Stimulated activated CD4-positive, alpha-beta T cell treated with anti-CD3 and anti-CD28 coated beads, Interleukin-4, amount 100 ng/mL, for 1 hour (primary cell): ENCODE data around the gene KCNRG.
"Not testable (repeated sequence)": the region's sequence is repeated elsewhere in the genome, so short reads cannot be mapped to it uniquely, and the experiment has no call there.

Source experiments
- DNase-seq: peaks from one replicate; pipeline ENCODE4 v3.0.0-alpha.2; 2020

The KCNRG gene, protein sequence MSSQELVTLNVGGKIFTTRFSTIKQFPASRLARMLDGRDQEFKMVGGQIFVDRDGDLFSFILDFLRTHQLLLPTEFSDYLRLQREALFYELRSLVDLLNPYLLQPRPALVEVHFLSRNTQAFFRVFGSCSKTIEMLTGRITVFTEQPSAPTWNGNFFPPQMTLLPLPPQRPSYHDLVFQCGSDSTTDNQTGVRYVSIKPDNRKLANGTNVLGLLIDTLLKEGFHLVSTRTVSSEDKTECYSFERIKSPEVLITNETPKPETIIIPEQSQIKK

GRCh38 chr13:50015258-50015657 is at the start of gene KCNRG:
Gene KCNRG, plus strand, starts transcription at chr13:50015444. Its CDS starts 50 bp downstream, at chr13:50015494.
- no peak for DNase-seq

GRCh38 chr13:49967456-49967855 is 47.8 kb upstream of the KCNRG start:
- no peak for DNase-seq

DNA sequence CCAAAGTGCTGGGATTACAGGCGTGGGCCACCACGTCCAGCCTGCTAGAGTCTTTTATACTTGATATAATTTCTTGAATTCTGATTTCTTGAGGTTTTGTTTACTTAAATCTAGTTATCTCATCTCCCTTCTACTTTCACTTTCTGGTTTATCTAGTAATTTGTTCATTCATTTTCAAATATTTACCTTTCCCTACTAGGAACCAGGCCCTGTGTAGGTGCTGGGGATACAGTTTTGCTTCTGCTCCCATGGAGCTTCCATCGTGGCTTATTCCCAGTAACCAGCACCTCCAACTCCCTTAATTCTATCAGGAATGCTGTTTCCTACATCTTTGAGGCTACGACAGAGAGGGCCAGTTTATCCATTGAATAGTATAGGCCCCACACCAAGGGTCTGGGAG is 42.5 kb upstream of the KCNRG start:
- no peak for DNase-seq

GRCh38 chr13:49975826-49976225 is 39.4 kb upstream of the KCNRG start:
- DNase-seq: no peak

DNA sequence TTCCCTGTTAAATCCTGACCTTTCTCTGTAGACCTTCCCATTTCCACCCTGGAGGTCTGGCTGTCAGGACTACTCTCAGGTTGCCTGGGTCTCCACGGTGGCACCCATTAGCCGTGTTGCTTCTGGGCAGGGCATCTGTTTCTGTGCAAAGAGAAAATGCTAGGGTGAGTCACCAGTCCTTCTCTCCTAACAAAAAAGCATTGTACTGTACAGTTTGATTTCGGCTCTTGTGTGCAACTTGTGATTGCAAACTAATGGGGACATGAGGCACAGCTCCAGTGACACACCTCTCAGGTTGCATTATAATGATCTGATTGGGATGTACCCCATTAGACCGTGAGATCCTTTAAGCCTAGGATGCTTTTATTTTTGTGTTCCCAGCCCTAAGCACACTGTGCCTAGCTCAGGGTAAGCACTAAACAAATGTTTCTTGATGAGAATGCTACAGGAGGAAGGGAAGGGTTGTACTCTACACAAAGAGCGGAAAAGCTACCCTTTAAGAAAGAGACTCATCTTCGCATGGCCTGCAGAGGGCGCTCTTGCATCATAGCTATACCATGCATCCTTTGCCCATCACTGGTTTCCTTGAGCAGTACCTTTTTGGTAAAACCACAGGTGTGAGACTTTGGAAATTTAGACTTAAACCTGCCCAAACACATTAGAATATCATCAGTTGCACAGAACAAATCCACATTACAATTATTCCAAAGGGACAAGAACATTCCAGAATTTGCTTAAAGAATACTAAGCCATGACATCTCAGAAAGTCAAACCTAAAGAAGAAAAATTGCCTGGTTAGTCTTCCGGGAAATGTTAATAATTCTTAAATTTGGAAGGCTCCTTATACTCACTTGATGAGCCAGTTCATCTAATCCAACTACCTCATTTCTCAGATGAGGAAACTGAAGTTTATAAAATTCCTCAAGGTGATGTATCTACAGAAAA is 38.7 kb upstream of the KCNRG start:
- peak; percentile 79 for DNase-seq

DNA sequence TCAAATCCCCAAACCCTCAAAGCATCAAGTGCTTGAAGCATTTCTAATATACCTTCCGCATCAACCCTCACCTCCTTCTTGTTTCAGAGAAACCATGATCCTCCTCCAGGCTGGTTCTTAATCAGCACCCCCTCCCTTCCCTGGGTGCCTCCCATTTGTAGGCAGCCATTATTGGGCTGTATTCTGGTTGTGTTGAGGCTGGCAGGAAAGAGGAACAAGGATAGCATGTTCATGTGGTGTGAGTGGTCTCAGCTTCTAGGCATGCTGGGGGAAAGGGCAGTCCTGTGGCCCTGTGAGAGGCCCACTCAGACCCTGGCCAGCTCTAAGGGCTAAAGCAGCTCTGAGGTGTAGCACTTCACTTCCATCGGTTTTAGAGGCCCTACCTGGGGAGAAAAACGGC is 37.3 kb upstream of the KCNRG start:
- DNase-seq: no peak

- no peak for DNase-seq
These were observed 35.0 kb upstream of the KCNRG start for GRCh38 chr13:49980266-49980665.

DNA sequence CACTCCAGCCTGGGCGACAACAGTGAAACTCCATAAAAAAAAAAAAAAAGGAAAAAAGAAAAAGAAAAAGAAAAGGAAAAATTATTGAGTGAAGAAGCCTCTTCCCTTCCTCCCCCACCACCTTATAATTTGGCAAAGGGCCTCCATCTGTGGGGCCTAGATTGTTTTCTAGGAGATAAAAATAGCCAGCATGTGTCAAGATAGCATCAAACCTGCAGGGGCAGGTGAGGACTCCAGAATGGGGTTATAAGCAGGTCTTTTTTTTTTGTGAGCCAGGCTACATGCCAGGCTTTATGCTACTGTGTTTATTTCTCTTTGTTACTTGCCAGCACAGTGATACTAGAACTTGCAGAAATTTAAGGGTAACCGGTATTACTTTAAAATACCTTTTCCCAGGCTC is 30.1 kb upstream of the KCNRG start:
- no peak for DNase-seq

- DNase-seq: no peak
These were observed 28.8 kb upstream of the KCNRG start for GRCh38 chr13:49986471-49986870.

- DNase-seq: not testable (repeated sequence)
These were observed 24.6 kb upstream of the KCNRG start for GRCh38 chr13:49990612-49991011.

DNA sequence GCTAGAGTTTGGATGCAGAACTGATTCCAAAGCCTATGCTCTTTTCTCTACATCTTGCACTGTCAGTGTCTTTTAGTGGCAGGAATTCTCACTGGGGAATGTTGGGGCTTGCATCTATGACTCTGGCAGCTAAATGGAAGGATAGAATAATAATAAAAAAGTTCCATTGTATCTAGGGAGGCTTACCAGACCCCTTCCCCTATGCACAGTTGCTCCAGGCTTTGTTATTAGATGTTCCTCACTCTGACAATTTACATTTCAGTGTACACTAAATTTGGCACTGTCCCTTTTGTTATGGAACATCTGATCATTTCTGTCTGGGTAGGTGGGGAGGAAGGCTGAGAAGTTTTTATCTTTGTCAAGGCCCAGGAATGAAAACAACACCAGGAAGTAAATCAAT is 22.1 kb upstream of the KCNRG start:
- DNase-seq: no peak

GRCh38 chr13:49993666-49994065 is 21.6 kb upstream of the KCNRG start:
- no peak for DNase-seq

- DNase-seq: no peak
These were observed 19.6 kb upstream of the KCNRG start for GRCh38 chr13:49995625-49996101.

DNA sequence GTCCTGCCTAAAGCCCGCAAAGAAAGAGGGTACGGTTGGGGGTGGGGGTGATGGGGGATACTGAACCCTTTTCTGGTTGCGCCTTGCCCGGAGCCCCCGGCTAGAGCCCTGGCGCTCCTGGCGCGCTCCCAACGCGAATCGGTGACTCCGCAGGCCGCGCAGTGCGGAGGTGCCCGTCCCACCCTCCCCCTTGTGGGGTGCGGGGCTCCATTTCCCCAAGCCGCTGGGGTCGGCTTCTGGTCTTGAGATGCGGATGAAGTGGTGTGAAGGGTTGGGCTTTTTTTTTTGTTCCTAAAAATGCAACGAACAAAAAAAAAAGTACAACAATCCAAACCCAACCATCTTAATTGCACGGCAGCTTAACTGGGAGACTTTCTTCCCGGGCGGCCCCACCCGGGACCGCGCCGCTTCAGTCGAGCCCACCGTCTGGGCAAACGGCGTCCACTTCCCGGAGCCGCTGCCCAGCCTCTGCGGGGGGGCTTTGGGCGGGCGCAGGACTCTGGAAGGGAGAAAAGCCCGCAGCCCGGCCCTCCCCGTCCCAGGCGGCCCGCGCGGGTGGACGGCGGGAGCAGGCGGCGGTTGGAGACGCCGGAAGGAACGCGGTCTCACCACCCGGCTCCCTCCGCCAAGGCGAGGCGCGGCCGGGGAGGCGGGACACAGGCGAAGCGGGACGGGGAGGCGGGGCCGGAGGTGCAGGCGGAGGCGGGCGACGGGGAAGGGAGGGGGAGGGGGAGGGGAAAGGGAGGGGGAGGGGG is 18.9 kb upstream of the KCNRG start:
- peak; percentile 91 for DNase-seq

DNA sequence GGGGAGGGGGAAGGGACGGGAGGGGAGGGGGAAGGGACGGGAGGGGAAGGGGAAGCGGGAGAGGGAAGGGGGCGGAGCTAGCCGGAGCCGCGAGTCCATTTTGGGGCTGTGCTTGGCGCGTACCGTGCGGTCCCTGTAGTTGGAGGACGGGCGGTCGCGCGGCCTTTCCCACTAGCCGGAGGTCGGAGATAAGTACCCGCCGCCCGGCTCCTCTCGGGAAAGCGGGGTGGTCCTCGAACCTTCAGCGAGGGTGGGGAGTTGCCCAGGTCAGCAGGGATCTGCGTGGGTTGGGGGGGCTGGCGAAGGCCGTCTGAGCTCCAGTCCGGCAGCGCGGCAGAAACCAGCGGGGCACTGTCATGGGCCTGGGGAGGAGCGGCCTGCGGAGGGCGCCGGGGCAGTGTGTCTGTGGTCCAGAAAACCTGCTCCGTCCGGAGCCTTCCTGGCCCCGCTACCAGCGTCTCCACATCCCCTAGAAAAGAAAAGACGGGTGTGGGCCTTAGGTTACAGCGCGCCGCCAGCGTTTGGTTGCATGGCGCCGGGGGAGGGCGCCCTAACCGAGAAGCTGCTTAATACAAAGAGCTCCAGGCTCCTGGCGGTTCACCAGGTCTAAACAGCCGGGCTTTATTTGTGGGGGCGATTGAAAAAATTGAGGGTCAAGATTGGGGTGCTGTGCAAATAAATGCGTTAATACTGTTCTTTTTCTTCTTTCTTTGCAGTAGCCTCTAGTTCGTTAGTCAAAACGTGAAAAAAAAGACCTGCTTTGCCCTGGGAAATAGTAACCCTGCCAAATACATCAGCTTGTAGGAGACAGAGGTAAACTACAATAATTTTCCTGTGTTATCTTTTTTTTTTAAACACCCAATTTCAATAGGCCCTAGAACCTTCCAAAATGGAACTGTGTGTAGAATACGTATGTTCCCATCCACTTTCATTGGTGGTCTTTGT is 18.0 kb upstream of the KCNRG start, which contains the start of gene TRIM13:
TSS of gene TRIM13 (plus strand) at position 92 of the 945 bp plus-strand sequence. CDS start 14,899 bp downstream, outside the sequence.
- peak; percentile 83 for DNase-seq

DNA sequence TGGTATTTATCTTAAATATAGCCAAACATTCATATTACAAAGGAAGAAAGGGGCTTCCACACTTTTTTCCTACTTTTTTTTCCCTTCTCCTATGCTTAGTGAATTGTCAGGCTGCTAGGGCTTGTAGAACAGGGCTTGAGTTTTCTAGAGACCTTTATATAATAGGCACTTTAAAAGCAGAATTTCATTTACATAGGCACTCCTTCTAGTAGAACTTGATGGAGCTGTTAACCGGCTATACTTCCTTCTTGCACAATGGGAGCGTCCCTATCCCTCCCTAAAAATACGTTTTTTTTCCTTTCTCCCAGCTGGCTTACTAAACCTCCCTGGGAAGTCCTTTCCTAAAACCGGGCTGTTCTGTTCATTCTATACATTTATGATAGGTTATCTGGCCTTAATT is 17.3 kb upstream of the KCNRG start:
- no peak for DNase-seq

GRCh38 chr13:49998714-49999624 is 16.3 kb upstream of the KCNRG start:
- no peak for DNase-seq

DNA sequence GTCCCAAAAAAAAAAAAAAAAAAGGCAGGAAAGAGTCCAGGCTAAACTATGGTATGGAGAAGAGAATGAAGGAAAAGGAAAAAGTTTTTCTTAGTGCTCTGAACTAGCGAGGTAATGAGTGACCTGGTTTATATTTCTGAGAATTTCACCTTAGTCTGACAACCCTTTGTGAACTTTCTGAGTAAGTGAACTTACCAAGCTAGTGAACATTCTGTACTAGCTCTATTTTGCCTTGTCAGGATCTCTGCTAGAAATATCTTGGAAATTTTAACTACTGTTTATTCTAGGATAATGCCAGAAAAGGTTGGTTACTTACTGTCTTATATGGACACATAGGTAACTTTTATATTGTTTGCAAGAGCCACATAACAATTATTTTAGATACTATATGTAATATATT is 14.0 kb upstream of the KCNRG start:
- DNase-seq: no peak

GRCh38 chr13:50006426-50007135 is 8.7 kb upstream of the KCNRG start:
- DNase-seq: no peak

- no peak for DNase-seq
These were observed 3.8 kb upstream of the KCNRG start for GRCh38 chr13:50011461-50011860.
